DOHH2 (cell line): ENCODE data around the gene KIF19.

Source experiments
- H3F3A ChIP-seq: fragments of 200-600 bp; sonication (generic), shearing (Covaris generic); 2 replicates; pipeline ENCODE4 v1.6.0; 2016; ENCODE audit warnings: antibody characterized with exemption, mild to moderate bottlenecking; ENCODE audit not compliant: control insufficient read depth, insufficient read depth
- H3K27ac ChIP-seq: fragments of 200-600 bp; sonication (generic); 2 replicates; pipeline ENCODE4 v1.5.1; 2014; ENCODE audit warnings: low read depth, mild to moderate bottlenecking, low read length, moderate library complexity
- H3K27me3 ChIP-seq: fragments of 200-600 bp; sonication (generic); 2 replicates; pipeline ENCODE4 v1.6.1; 2014; ENCODE audit warnings: mild to moderate bottlenecking, low read length, mixed read lengths; ENCODE audit not compliant: control insufficient read depth
- H3K36me3 ChIP-seq: fragments of 200-600 bp; sonication (generic); 2 replicates; pipeline ENCODE4 v1.6.1; 2014; ENCODE audit warnings: mild to moderate bottlenecking, low read length, moderate library complexity, mixed read lengths; ENCODE audit not compliant: control insufficient read depth
- H3K4me1 ChIP-seq: fragments of 200-600 bp; sonication (generic); 2 replicates; pipeline ENCODE4 v1.6.1; 2014; ENCODE audit warnings: mild to moderate bottlenecking, low read length, mixed read lengths; ENCODE audit not compliant: control insufficient read depth
- H3K4me2 ChIP-seq: fragments of 200-600 bp; sonication (generic); 2 replicates; pipeline ENCODE4 v1.6.0; 2014; ENCODE audit warnings: mild to moderate bottlenecking, low read length, moderate library complexity
- H3K4me3 ChIP-seq: fragments of 200-600 bp; sonication (generic); 2 replicates; pipeline ENCODE4 v1.5.1; 2014; ENCODE audit warnings: mild to moderate bottlenecking, low read length, mixed read lengths
- H3K79me2 ChIP-seq: fragments of 200-600 bp; sonication (generic); 2 replicates; pipeline ENCODE4 v1.6.1; 2014; ENCODE audit warnings: mild to moderate bottlenecking, low read length, mixed read lengths; ENCODE audit not compliant: control insufficient read depth
- H3K9me2 ChIP-seq: fragments of 200-600 bp; sonication (generic); replicated peaks from 2 replicates; pipeline ENCODE4 v1.6.1; 2014; ENCODE audit warnings: mild to moderate bottlenecking, low read length, mixed read lengths; ENCODE audit not compliant: control insufficient read depth
- H3K9me3 ChIP-seq: fragments of 200-600 bp; sonication (generic); 2 replicates; pipeline ENCODE4 v1.6.1; 2014; ENCODE audit warnings: antibody characterized with exemption, low read length, mixed read lengths; ENCODE audit not compliant: control insufficient read depth, insufficient read depth
- H4K20me1 ChIP-seq: fragments of 200-600 bp; sonication (generic); 2 replicates; pipeline ENCODE4 v1.6.0; 2014; ENCODE audit warnings: low read depth, mild to moderate bottlenecking, antibody characterized with exemption, low read length, moderate library complexity; ENCODE audit not compliant: control insufficient read depth, insufficient read depth
- EZH2phosphoT487 ChIP-seq: fragments of 200-600 bp; sonication (generic); IDR thresholded peaks from 2 replicates; pipeline ENCODE4 v1.6.1; 2017; ENCODE audit warnings: borderline replicate concordance, mild to moderate bottlenecking, antibody characterized with exemption, low read length, moderate library complexity, mixed read lengths
- TF ChIP-seq, protein P1 (sequence below): fragments of 200-600 bp; sonication (generic); IDR thresholded peaks from one replicate; pipeline ENCODE4 v1.5.1; 2014; ENCODE audit warnings: antibody characterized with exemption, mild to moderate bottlenecking, low read depth, low read length; ENCODE audit not compliant: poor library complexity, severe bottlenecking

The KIF19 gene

DNA sequence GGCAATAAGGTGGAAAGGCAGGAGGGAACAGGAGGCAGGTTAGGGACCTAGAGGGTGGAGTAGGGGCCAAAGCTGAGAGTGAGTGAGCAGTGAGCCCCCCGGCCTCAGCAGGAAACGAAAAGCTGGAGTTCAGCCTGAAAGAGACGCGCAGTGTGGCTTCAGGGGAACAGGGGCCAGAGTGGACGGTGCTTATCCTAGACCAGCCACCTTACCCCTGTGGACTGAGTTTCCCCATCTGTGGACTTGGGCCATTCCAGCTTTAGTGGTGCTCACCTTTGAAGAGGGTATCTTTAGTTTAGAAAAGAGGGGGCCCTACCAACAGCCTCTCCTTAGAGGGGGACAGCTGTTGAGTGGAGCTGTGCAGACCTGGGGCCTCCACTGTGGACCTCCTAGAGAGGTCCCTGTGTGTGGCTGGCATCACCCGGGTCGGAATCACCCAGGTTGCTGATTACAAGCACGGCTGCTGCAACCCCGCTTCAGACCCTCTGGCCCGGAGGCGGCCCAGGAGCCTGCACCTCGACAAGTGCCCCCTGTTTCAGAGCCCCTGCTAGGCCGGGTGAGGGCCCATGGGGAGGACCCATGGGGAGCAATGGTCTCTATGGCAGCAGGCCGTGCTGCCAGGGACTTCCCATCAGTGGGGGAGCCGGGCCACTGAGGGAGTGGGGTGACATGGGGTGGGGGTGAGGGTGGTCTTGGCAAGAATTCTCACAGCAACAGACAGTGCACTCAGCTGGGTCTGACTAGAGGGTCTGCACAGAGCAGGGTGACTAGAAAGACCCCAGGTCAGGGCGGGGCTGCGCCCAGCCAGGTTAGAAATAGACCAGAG, 43.9 kb downstream of the KIF19 start:
- Histone ChIP-seq H3K79me2 (no peaks in the 10 kb centered on the region), H3K4me2 (no peak overlapping the region), H3F3A (no peaks in the 10 kb centered on the region), H3K9me3 (no peaks in the 10 kb centered on the region), H3K27me3 (no peaks in the 10 kb centered on the region), H3K4me1 (no peaks in the 10 kb centered on the region), H3K36me3 (no peaks in the 10 kb centered on the region), H3K9me2 (no peaks in the 10 kb centered on the region), H4K20me1 (no peaks in the 10 kb centered on the region), H3K27ac (no peak overlapping the region), H3K4me3 (no peak overlapping the region)
- no peak for TF ChIP-seq EZH2phosphoT487
- TF ChIP-seq, protein P1, sequence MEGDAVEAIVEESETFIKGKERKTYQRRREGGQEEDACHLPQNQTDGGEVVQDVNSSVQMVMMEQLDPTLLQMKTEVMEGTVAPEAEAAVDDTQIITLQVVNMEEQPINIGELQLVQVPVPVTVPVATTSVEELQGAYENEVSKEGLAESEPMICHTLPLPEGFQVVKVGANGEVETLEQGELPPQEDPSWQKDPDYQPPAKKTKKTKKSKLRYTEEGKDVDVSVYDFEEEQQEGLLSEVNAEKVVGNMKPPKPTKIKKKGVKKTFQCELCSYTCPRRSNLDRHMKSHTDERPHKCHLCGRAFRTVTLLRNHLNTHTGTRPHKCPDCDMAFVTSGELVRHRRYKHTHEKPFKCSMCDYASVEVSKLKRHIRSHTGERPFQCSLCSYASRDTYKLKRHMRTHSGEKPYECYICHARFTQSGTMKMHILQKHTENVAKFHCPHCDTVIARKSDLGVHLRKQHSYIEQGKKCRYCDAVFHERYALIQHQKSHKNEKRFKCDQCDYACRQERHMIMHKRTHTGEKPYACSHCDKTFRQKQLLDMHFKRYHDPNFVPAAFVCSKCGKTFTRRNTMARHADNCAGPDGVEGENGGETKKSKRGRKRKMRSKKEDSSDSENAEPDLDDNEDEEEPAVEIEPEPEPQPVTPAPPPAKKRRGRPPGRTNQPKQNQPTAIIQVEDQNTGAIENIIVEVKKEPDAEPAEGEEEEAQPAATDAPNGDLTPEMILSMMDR = no peak

DNA sequence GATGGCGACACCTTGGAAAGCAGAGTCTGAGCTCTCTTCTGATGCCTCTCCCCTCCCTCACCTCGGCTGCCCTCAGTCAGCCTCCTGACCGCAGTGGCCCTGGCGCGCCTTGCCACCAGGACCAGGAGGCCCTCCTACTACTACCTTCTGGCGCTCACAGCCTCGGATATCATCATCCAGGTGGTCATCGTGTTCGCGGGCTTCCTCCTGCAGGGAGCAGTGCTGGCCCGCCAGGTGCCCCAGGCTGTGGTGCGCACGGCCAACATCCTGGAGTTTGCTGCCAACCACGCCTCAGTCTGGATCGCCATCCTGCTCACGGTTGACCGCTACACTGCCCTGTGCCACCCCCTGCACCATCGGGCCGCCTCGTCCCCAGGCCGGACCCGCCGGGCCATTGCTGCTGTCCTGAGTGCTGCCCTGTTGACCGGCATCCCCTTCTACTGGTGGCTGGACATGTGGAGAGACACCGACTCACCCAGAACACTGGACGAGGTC, 45.7 kb downstream of the KIF19 start:
- no peak for TF ChIP-seq EZH2phosphoT487
- TF ChIP-seq, protein P1 = no peak
- Histone ChIP-seq H3K9me3 (no peaks in the 10 kb centered on the region), H3K36me3 (no peaks in the 10 kb centered on the region), H3K27ac (no peak overlapping the region), H3K4me2 (no peak overlapping the region), H3K27me3 (no peaks in the 10 kb centered on the region), H3K4me3 (no peak overlapping the region), H3K9me2 (no peaks in the 10 kb centered on the region), H4K20me1 (no peaks in the 10 kb centered on the region), H3F3A (no peaks in the 10 kb centered on the region), H3K79me2 (no peaks in the 10 kb centered on the region), H3K4me1 (no peaks in the 10 kb centered on the region)

DNA sequence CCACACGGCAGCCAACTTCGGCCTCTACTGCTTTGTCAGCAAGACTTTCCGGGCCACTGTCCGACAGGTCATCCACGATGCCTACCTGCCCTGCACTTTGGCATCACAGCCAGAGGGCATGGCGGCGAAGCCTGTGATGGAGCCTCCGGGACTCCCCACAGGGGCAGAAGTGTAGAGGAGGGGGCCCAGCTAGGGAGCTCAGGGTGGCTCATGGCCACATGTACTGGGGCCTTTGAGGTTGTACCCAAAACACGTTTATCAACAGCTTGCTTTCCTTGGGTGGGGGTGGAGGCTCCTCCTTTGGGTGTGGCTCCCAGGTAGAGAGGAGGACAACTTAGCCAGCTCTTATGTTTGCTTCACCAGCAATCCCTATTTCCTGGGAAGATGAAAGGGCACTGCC, 46.4 kb downstream of the KIF19 start:
- H3K9me3 ChIP-seq = no peaks in the 10 kb centered on the region

More for the DNA sequence above, 46.4 kb downstream of the KIF19 start:
- H3K4me3 ChIP-seq = no peak overlapping the region
- H3K27me3 ChIP-seq = no peaks in the 10 kb centered on the region
- TF ChIP-seq, protein P1 = no peak
- H4K20me1 ChIP-seq = no peaks in the 10 kb centered on the region
- no peaks in the 10 kb centered on the region for H3K9me2 ChIP-seq
- no peaks in the 10 kb centered on the region for H3K79me2 ChIP-seq
- no peaks in the 10 kb centered on the region for H3F3A ChIP-seq
- H3K36me3 ChIP-seq = no peaks in the 10 kb centered on the region
- no peaks in the 10 kb centered on the region for H3K4me1 ChIP-seq
- no peak overlapping the region for H3K4me2 ChIP-seq
- H3K27ac ChIP-seq = no peak overlapping the region
